GM12878 (cell line): Measurements from ENCODE around the gene NTN1. TPM values are rescaled to one million over a fixed set of nuclear protein-coding genes. Genes with fewer than 3 reads are reported as not detected.

ENCODE experiments used
- ATAC-seq: fragments of 200-7000 bp; cut with Tn5 transposase; 3 replicates; pipeline ENCODE4 v1.9.1; 2020; ENCODE audit warnings: mild to moderate bottlenecking, moderate library complexity
- BruUV-seq: library from RNA; stranded (reverse); fragments of 400-500 nt; replicated peaks from 2 replicates; lab custom pipeline; 2021; lab: Mats Ljungman, UMichigan
- CTCF ChIA-PET: fragments of 300-600 bp; sonication (Branson Sonifier 250); formaldehyde crosslinking; extraction: SDS; loops from one replicate; lab custom pipeline; 2021; ENCODE audit warnings: inconsistent platforms; lab: Yijun Ruan, JAX
- POLR2A ChIA-PET: fragments of 350-600 bp; formaldehyde crosslinking; extraction: SDS; loops from one replicate; lab custom pipeline; 2021; ENCODE audit warnings: inconsistent platforms; lab: Charles Lee
- RAD21 ChIA-PET: fragments of 300-600 bp; sonication (Branson Sonifier 250); formaldehyde crosslinking; loops from one replicate; lab custom pipeline; 2023; ENCODE audit warnings: antibody characterized with exemption; ENCODE audit not compliant: unreplicated experiment; lab: Charles Lee
- SMC1A ChIA-PET: fragments of 300-600 bp; sonication (Branson Sonifier 250); formaldehyde crosslinking; loops from one replicate; lab custom pipeline; 2023; ENCODE audit not compliant: unreplicated experiment, uncharacterized antibody; lab: Charles Lee
- DNase-seq: peaks from one replicate; pipeline ENCODE4 v3.0.0-alpha.2; 2011; ENCODE audit warnings: low read depth, low spot score
- FAIRE-seq: peaks from 3 replicates; lab custom pipeline; 2011; peaks lifted over from hg19 to GRCh38; lab: Jason Lieb, UNC
- H2AFZ ChIP-seq: 2 replicates; pipeline ENCODE4 v1.6.0; 2011; ENCODE audit warnings: low read depth, low read length, control low read depth; ENCODE audit not compliant: control insufficient read depth
- H3K27ac ChIP-seq: 2 replicates; pipeline ENCODE4 v1.5.1; 2011; ENCODE audit warnings: control low read depth; ENCODE audit not compliant: control insufficient read depth, insufficient read depth
- H3K27me3 ChIP-seq, 2 experiments: replicated peaks in 1 of 2; 2 replicates each; pipeline versions ENCODE4 v1.6.0 to v1.6.1; 2011; ENCODE audit warnings: low read length in 1 of 2; ENCODE audit not compliant: control insufficient read depth in 2 of 2, insufficient read depth in 2 of 2
- H3K36me3 ChIP-seq, 2 experiments: 2 replicates each; pipeline ENCODE4 v1.5.1; 2011; ENCODE audit warnings: low read length in 1 of 2; ENCODE audit not compliant: control insufficient read depth in 2 of 2, insufficient read depth in 2 of 2
- H3K4me1 ChIP-seq: 2 replicates; pipeline ENCODE4 v1.6.1; 2011; ENCODE audit warnings: mild to moderate bottlenecking, low read length, moderate library complexity, mixed read lengths; ENCODE audit not compliant: control insufficient read depth, insufficient read depth
- H3K4me2 ChIP-seq: 2 replicates; pipeline ENCODE4 v1.6.0; 2011; ENCODE audit warnings: control low read depth; ENCODE audit not compliant: control insufficient read depth, insufficient read depth
- H3K4me3 ChIP-seq: fragments of 200-600 bp; sonication (generic); 2 replicates; pipeline ENCODE4 v1.5.1; 2016
- H3K79me2 ChIP-seq: 2 replicates; pipeline ENCODE4 v1.6.0; 2011; ENCODE audit warnings: low read length; ENCODE audit not compliant: control insufficient read depth, insufficient read depth
- H3K9ac ChIP-seq: 2 replicates; pipeline ENCODE4 v1.8.0; 2011; ENCODE audit warnings: low read length, control low read depth, mixed read lengths; ENCODE audit not compliant: control insufficient read depth, insufficient read depth
- H3K9me3 ChIP-seq: replicated peaks from 3 replicates; pipeline ENCODE4 v1.5.1; 2011; ENCODE audit warnings: mild to moderate bottlenecking, low read length; ENCODE audit not compliant: control insufficient read depth, insufficient read depth
- H4K20me1 ChIP-seq: 2 replicates; pipeline ENCODE4 v1.6.0; 2011; ENCODE audit not compliant: control insufficient read depth, insufficient read depth
- ATF3 ChIP-seq: IDR thresholded peaks from 2 replicates; pipeline ENCODE4 v1.6.1; 2011; ENCODE audit warnings: low read depth, mild to moderate bottlenecking, low read length, moderate library complexity, borderline replicate concordance; ENCODE audit errors: extremely low read depth
- CBX5 ChIP-seq: sonication (generic); IDR thresholded peaks from 2 replicates; pipeline ENCODE4 v1.6.1; 2016; ENCODE audit warnings: low read depth, moderate library complexity, mild to moderate bottlenecking, inconsistent platforms
- HDGF ChIP-seq: fragments of 450-650 bp; IDR thresholded peaks from 2 replicates; pipeline ENCODE4 v1.6.1; 2016; ENCODE audit warnings: antibody characterized with exemption
- IKZF2 ChIP-seq, 2 experiments: fragments of 450-650 bp; IDR thresholded peaks; 2 replicates each; pipeline ENCODE4 v1.6.1; 2017; ENCODE audit warnings: mild to moderate bottlenecking in 2 of 2, moderate library complexity in 2 of 2
- LARP7 ChIP-seq: fragments of 450-650 bp; IDR thresholded peaks from 2 replicates; pipeline ENCODE4 v1.6.1; 2017; ENCODE audit warnings: mild to moderate bottlenecking
- POLR2AphosphoS2 ChIP-seq: IDR thresholded peaks from 2 replicates; pipeline ENCODE4 v1.6.1; 2011; ENCODE audit warnings: low read depth, mild to moderate bottlenecking, low read length, improper control_type of control experiment, moderate library complexity
- RELA ChIP-seq: fragments of 450-650 bp; IDR thresholded peaks from 2 replicates; pipeline ENCODE4 v1.8.0; 2014; ENCODE audit warnings: borderline replicate concordance; ENCODE audit not compliant: partially characterized antibody
- REST ChIP-seq: IDR thresholded peaks from 2 replicates; pipeline ENCODE4 v1.6.1; 2012; ENCODE audit warnings: mild to moderate bottlenecking, low read depth, low read length
- SP1 ChIP-seq: IDR thresholded peaks from one replicate; pipeline ENCODE4 v1.6.1; 2011; ENCODE audit warnings: low read depth, low read length
- SREBF1 ChIP-seq: IDR thresholded peaks from 2 replicates; pipeline ENCODE4 v1.6.1; 2012; ENCODE audit warnings: mild to moderate bottlenecking, low read length
- SUZ12 ChIP-seq: fragments of 200-600 bp; sonication (generic); IDR thresholded peaks from one replicate; pipeline ENCODE4 v1.6.1; 2018; ENCODE audit warnings: antibody characterized with exemption, mild to moderate bottlenecking; ENCODE audit not compliant: unreplicated experiment
- TCF3 ChIP-seq: IDR thresholded peaks from 2 replicates; pipeline ENCODE4 v1.6.1; 2012; ENCODE audit warnings: low read depth, mild to moderate bottlenecking, low read length, borderline replicate concordance; ENCODE audit not compliant: insufficient read depth
- WGBS: methylation state at CpG from one replicate; pipeline ENCODE4 v1.1.6; 2016; ENCODE audit warnings: low lambda C conversion rate; ENCODE audit not compliant: insufficient replicate concordance, insufficient coverage; ENCODE audit errors: missing lambda C conversion rate; 5-methylcytosine and 5-hydroxymethylcytosine counted together
- in situ Hi-C: fragments of 300-500 bp; cut with MboI; formaldehyde crosslinking; loops from 9 replicates; pipeline ENCODE4 v1.14.3; 2018; ENCODE audit warnings: mixed read lengths
- intact Hi-C: fragments of 100-400 bp; cut with micrococcal nuclease; formaldehyde crosslinking; loops from one replicate; pipeline ENCODE4 v1.14.2; 2022; ENCODE audit not compliant: unreplicated experiment
- polyA plus RNA-seq, 11 experiments: library from polyadenylated mRNA; depleted of rRNA in 4 of 11; unstranded in 6 of 11; stranded (reverse) in 5 of 11; fragments of >200 nt; fragmentation: Nextera tagmentation in 4 of 11; fragmentation: Illumina TruSeq in 1 of 11; extraction: Ambion mirVana in 4 of 11; extraction: Trizol in 1 of 11; gene quantifications; 1 replicate in 1 of 11; 2 replicates in 10 of 11; pipeline versions ENCODE4 v1.2.1 to v1.2.3, GENCODE V29; 2011 to 2016; ENCODE audit warnings: inconsistent platforms in 2 of 11, missing spikeins in 2 of 11, low read depth in 1 of 11
- total RNA-seq, 4 experiments: library from RNA; depleted of rRNA in 3 of 4; stranded (reverse); fragments of >200 nt in 3 of 4; fragmentation: Illumina TruSeq in 1 of 4; extraction: Trizol in 1 of 4; gene quantifications; 2 replicates each; pipeline versions ENCODE4 v1.2.1 to v1.2.3, GENCODE V29; 2013 to 2021
- TF ChIP-seq, protein P1 (sequence below): IDR thresholded peaks from 2 replicates; pipeline ENCODE4 v1.6.1; 2012; ENCODE audit warnings: low read length, inconsistent platforms
- TF ChIP-seq, protein P2 (sequence below): IDR thresholded peaks from 2 replicates; pipeline ENCODE4 v1.6.1; 2012; ENCODE audit warnings: low read depth, low read length, improper control_type of control experiment
- TF ChIP-seq, protein P3 (sequence below): fragments of 150-350 bp; IDR thresholded peaks from 2 replicates; pipeline ENCODE4 v1.6.1; 2016; ENCODE audit warnings: low read depth, low read length

NTN1 gene
- total and polyA plus RNA-seq, 10 of the 15 experiments (the other 5 are each of a cell fraction or from before 2014, with no cell fraction given), result 0.02 to 0.89 (median 0.35) TPM

GRCh38 chr17:9109933-9110332 lies 88.6 kb downstream of the NTN1 start:
- Histone ChIP-seq H4K20me1 (no peaks in the 10 kb centered on the region), H3K27ac (no peak overlapping the region), H3K9ac (no peak overlapping the region), H3K79me2 (no peaks in the 10 kb centered on the region), H3K4me1 (no peaks in the 10 kb centered on the region), H3K27me3 (peaks cover 0 to 2% of the 10 kb centered on the region in 2 experiments; a peak in 2 of 4 replicates), H3K36me3 (no peaks in the 10 kb centered on the region), H3K4me3 (no peak overlapping the region), H3K9me3 (no peaks in the 10 kb centered on the region), H2AFZ (no peak overlapping the region), H3K4me2 (no peak overlapping the region)
- POLR2A ChIA-PET, result no interaction called here
- WGBS, result 38% methylated on average over 3 of the region's 4 CpGs
- no peak for FAIRE-seq
- no peak for DNase-seq
- CTCF ChIA-PET, result no interaction called here
- BruUV-seq, result no TSS peak
- RAD21 ChIA-PET, result no interaction called here
- in situ Hi-C loops (no loop called here), intact Hi-C loops (no loop called here)
- SMC1A ChIA-PET, result no interaction called here
- no peak for ATAC-seq
- TF ChIP-seq POLR2AphosphoS2 (no peak), SUZ12 (no peak), IKZF2 (IDR thresholded peaks at IDR 0.05) (no peak), RELA (no peak), HDGF (no peak), REST (no peak), SP1 (no peak), SREBF1 (no peak), ATF3 (no peak), LARP7 (no peak), CBX5 (no peak), TCF3 (no peak)
- TF ChIP-seq, protein P1, sequence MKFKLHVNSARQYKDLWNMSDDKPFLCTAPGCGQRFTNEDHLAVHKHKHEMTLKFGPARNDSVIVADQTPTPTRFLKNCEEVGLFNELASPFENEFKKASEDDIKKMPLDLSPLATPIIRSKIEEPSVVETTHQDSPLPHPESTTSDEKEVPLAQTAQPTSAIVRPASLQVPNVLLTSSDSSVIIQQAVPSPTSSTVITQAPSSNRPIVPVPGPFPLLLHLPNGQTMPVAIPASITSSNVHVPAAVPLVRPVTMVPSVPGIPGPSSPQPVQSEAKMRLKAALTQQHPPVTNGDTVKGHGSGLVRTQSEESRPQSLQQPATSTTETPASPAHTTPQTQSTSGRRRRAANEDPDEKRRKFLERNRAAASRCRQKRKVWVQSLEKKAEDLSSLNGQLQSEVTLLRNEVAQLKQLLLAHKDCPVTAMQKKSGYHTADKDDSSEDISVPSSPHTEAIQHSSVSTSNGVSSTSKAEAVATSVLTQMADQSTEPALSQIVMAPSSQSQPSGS, result no peak
- TF ChIP-seq, protein P2, sequence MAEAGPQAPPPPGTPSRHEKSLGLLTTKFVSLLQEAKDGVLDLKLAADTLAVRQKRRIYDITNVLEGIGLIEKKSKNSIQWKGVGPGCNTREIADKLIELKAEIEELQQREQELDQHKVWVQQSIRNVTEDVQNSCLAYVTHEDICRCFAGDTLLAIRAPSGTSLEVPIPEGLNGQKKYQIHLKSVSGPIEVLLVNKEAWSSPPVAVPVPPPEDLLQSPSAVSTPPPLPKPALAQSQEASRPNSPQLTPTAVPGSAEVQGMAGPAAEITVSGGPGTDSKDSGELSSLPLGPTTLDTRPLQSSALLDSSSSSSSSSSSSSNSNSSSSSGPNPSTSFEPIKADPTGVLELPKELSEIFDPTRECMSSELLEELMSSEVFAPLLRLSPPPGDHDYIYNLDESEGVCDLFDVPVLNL, result no peak
- TF ChIP-seq, protein P3, sequence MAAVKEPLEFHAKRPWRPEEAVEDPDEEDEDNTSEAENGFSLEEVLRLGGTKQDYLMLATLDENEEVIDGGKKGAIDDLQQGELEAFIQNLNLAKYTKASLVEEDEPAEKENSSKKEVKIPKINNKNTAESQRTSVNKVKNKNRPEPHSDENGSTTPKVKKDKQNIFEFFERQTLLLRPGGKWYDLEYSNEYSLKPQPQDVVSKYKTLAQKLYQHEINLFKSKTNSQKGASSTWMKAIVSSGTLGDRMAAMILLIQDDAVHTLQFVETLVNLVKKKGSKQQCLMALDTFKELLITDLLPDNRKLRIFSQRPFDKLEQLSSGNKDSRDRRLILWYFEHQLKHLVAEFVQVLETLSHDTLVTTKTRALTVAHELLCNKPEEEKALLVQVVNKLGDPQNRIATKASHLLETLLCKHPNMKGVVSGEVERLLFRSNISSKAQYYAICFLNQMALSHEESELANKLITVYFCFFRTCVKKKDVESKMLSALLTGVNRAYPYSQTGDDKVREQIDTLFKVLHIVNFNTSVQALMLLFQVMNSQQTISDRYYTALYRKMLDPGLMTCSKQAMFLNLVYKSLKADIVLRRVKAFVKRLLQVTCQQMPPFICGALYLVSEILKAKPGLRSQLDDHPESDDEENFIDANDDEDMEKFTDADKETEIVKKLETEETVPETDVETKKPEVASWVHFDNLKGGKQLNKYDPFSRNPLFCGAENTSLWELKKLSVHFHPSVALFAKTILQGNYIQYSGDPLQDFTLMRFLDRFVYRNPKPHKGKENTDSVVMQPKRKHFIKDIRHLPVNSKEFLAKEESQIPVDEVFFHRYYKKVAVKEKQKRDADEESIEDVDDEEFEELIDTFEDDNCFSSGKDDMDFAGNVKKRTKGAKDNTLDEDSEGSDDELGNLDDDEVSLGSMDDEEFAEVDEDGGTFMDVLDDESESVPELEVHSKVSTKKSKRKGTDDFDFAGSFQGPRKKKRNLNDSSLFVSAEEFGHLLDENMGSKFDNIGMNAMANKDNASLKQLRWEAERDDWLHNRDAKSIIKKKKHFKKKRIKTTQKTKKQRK, result no peak
